Measurements from ENCODE around the gene GRHL1. TPM values are rescaled to one million over a fixed set of nuclear protein-coding genes. Genes with fewer than 3 reads are reported as not detected.

GRHL1 gene
- total RNA-seq, 1 donor from 2014 or later, result 6.2 TPM

DNA sequence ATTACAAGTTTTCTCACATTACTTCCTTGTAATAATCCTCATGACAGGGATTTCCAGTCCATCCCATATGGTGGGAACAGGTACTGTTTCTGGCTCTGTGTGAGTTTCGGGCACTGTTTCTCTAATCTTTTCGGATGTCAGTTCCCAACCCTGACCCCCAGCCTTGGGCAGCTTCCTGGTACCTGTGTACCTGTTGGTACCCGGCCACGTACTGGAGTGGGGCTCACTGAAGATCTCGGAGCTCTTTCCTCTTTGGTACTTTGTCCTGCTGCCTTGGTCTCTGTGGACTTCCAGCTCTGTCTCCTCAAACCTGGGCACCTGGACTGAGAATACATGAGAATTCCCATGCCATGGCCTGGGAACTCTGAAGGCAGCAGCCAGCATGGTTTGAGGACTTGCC, 36.8 kb downstream of the GRHL1 start:
- H3K4me3 ChIP-seq (ENCODE audit: low read depth, low read length), result no peak overlapping the region
- H3K36me3 ChIP-seq (ENCODE audit: control insufficient read depth, insufficient read depth, low read length), result no peaks in the 10 kb centered on the region
- TF ChIP-seq, protein P1, sequence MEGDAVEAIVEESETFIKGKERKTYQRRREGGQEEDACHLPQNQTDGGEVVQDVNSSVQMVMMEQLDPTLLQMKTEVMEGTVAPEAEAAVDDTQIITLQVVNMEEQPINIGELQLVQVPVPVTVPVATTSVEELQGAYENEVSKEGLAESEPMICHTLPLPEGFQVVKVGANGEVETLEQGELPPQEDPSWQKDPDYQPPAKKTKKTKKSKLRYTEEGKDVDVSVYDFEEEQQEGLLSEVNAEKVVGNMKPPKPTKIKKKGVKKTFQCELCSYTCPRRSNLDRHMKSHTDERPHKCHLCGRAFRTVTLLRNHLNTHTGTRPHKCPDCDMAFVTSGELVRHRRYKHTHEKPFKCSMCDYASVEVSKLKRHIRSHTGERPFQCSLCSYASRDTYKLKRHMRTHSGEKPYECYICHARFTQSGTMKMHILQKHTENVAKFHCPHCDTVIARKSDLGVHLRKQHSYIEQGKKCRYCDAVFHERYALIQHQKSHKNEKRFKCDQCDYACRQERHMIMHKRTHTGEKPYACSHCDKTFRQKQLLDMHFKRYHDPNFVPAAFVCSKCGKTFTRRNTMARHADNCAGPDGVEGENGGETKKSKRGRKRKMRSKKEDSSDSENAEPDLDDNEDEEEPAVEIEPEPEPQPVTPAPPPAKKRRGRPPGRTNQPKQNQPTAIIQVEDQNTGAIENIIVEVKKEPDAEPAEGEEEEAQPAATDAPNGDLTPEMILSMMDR (IDR thresholded peaks at IDR 0.05; ENCODE audit: insufficient read depth, low read length, poor library complexity, severe bottlenecking), result no peak
- no peaks in the 10 kb centered on the region for H3K27me3 ChIP-seq (ENCODE audit: control insufficient read depth, insufficient read depth, low read length)
- no peak for DNase-seq (ENCODE audit: low read depth)

DNA sequence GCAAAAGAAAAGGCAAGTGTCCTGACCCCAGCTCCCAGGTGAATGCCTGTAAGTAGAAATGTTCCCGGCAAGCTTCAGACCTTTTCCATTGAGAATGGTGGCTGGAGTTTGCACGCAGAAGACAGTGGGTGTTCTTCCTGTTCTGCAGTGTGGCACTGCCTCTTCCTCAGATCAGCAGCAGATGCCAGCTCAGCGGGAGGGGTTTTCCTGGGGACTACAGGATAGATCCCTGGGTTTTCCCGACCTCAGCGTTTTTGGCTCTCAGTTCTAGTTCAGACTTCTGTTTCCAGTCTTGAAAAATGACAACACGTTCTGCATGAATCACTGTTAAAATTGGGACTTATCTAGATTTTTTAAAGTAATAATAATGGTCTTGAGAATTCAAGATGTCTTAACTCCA, 39.2 kb downstream of the GRHL1 start:
- Histone ChIP-seq H3K4me3 (ENCODE audit: low read depth, low read length) (no peak overlapping the region), H3K27me3 (ENCODE audit: control insufficient read depth, insufficient read depth, low read length) (no peaks in the 10 kb centered on the region), H3K36me3 (ENCODE audit: control insufficient read depth, insufficient read depth, low read length) (no peaks in the 10 kb centered on the region)
- TF ChIP-seq, protein P1 (IDR thresholded peaks at IDR 0.05; ENCODE audit: insufficient read depth, low read length, poor library complexity, severe bottlenecking), result no peak
- DNase-seq (ENCODE audit: low read depth), result no peak

DNA sequence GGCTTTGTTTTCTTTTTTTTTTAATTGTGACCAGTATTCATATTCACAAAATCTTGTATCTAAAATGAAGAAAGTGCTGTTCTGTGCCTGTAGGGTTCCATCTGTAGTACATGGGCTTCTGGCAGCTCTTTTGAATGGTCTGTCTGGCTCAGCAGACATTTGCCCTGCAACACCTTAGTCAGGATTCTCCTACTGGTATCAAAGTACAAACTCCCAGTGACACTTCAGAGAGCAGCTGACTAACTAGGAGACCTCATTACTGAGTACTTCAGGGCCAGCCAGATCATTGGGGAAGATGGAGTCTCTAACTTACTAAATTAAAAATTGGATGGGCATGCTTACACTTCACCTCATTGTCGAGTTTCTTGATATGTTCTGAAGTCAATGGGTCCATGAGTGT, 39.7 kb downstream of the GRHL1 start:
- H3K36me3 ChIP-seq (ENCODE audit: control insufficient read depth, insufficient read depth, low read length), result no peaks in the 10 kb centered on the region
- H3K27me3 ChIP-seq (ENCODE audit: control insufficient read depth, insufficient read depth, low read length), result no peaks in the 10 kb centered on the region
- DNase-seq (ENCODE audit: low read depth), result no peak
- no peak overlapping the region for H3K4me3 ChIP-seq (ENCODE audit: low read depth, low read length)
- TF ChIP-seq, protein P1 (IDR thresholded peaks at IDR 0.05; ENCODE audit: insufficient read depth, low read length, poor library complexity, severe bottlenecking), result no peak

DNA sequence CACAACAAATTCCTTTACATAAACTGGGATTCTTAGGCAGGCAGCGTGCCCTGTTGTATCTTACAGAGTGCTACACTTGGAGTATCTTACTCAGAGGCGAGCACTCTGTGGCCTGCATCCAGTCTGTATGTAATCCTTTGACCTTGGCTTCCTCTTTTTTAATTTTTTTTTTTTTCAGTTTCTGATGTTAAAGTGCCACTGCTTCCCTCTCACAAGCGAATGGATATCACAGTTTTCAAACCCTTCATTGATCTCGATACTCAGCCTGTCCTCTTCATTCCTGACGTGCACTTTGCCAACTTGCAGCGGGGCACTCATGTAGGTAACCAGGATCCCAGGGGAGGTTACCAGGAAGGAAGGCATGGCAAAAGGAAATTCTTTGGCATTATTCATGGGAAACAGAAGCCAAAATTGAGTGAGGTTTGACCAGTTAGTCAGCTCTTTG, 40.4 kb downstream of the GRHL1 start:
- TF ChIP-seq, protein P1 (IDR thresholded peaks at IDR 0.05; ENCODE audit: insufficient read depth, low read length, poor library complexity, severe bottlenecking), result no peak
- no peaks in the 10 kb centered on the region for H3K27me3 ChIP-seq (ENCODE audit: control insufficient read depth, insufficient read depth, low read length)
- H3K36me3 ChIP-seq (ENCODE audit: control insufficient read depth, insufficient read depth, low read length), result no peaks in the 10 kb centered on the region
- H3K4me3 ChIP-seq (ENCODE audit: low read depth, low read length), result no peak overlapping the region
- DNase-seq (ENCODE audit: low read depth), result no peak

DNA sequence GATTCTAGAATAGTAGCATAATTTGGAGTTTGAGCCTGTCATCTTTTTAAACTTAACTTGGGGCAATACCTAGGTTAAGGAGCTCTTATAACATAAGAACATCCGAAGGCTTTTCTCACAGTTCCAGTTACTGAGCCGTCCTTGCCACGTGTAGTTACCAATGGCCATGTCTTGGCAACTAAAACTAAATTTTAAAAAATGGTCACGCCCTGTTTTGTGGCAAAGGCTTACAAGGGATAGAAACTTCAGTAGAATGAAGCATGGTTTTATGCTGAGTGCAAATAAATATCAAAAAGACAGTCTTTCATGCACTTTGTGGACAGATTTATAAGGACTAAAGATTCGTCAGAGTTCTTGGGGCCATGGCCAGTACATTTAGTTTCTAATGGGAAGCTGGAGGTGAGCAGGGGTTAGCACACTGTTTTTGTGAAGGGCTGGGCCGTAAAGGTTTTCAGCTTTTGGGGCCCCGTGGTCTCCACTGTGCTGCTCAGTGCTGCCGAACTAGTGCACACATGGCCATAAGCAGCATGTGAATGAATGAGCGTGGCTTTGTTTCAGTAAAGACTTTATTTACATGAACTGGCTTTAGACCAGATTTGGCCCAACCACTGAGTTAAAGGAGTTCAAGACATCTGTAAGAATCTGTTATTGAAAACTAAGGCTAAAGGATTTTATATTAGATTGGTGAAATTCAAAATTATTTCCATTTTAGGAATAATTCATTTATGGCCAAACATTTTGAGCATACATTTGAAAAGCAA, 41.1 kb downstream of the GRHL1 start:
- H3K36me3 ChIP-seq (ENCODE audit: control insufficient read depth, insufficient read depth, low read length), result no peaks in the 10 kb centered on the region
- H3K4me3 ChIP-seq (ENCODE audit: low read depth, low read length), result no peak overlapping the region
- no peak for DNase-seq (ENCODE audit: low read depth)
- TF ChIP-seq, protein P1 (IDR thresholded peaks at IDR 0.05; ENCODE audit: insufficient read depth, low read length, poor library complexity, severe bottlenecking), result no peak
- H3K27me3 ChIP-seq (ENCODE audit: control insufficient read depth, insufficient read depth, low read length), result no peaks in the 10 kb centered on the region
